HepG2 (cell line): ENCODE results near the gene WNT1. TPM values are rescaled to one million over a fixed set of nuclear protein-coding genes. Genes with fewer than 3 reads are reported as not detected.

Experiments
- GZF1 ChIP-seq: sonication (generic); formaldehyde crosslinking; IDR thresholded peaks from 2 replicates; pipeline ENCODE4 v1.5.1; 2020; ENCODE audit warnings: mild to moderate bottlenecking, missing genetic modification reagents
- HHEX ChIP-seq: IDR thresholded peaks from 2 replicates; pipeline ENCODE4 v1.6.1; 2016; ENCODE audit warnings: control low read depth
- PHF21A ChIP-seq: sonication (generic); formaldehyde crosslinking; IDR thresholded peaks from 2 replicates; pipeline ENCODE4 v1.5.0; 2020; ENCODE audit warnings: mild to moderate bottlenecking, missing genetic modification reagents
- SALL1 ChIP-seq: sonication (generic); formaldehyde crosslinking; IDR thresholded peaks from 2 replicates; pipeline ENCODE4 v1.8.0; 2022; ENCODE audit warnings: mild to moderate bottlenecking, missing genetic modification reagents
- SMAD1 ChIP-seq: sonication (generic); formaldehyde crosslinking; IDR thresholded peaks from 2 replicates; pipeline ENCODE4 v1.4.0; 2020; ENCODE audit warnings: missing genetic modification reagents, low read depth, mild to moderate bottlenecking, borderline replicate concordance
- ZBTB4 ChIP-seq: sonication (generic); formaldehyde crosslinking; IDR thresholded peaks from 2 replicates; pipeline ENCODE4 v1.4.0; 2020; ENCODE audit warnings: missing genetic modification reagents, mild to moderate bottlenecking, borderline replicate concordance
- ZHX2 ChIP-seq, 2 experiments: sonication (generic) in 1 of 2; formaldehyde crosslinking in 1 of 2; IDR thresholded peaks; 2 replicates each; pipeline versions ENCODE4 v1.6.1 to v1.9.0; 2014 to 2022; ENCODE audit warnings: antibody characterized with exemption in 1 of 2, borderline replicate concordance in 1 of 2, inconsistent platforms in 1 of 2, low read depth in 1 of 2, missing genetic modification reagents in 1 of 2
- ZNF138 ChIP-seq: sonication (generic); formaldehyde crosslinking; IDR thresholded peaks from 2 replicates; pipeline ENCODE4 v1.5.0; 2020; ENCODE audit warnings: mild to moderate bottlenecking, low read depth, missing genetic modification reagents
- ZNF646 ChIP-seq: sonication (generic); formaldehyde crosslinking; IDR thresholded peaks from 2 replicates; pipeline ENCODE4 v1.9.0; 2021; ENCODE audit warnings: mild to moderate bottlenecking, missing genetic modification reagents
- polyA plus RNA-seq, 8 experiments: library from polyadenylated mRNA; depleted of rRNA in 3 of 8; stranded (reverse) in 7 of 8; unstranded in 1 of 8; fragments of >200 nt; fragmentation: Illumina TruSeq in 4 of 8; extraction: Trizol in 4 of 8; gene quantifications; 2 replicates each; pipeline versions ENCODE4 v1.2.1 to v1.2.3, GENCODE V29; 2011 to 2016; ENCODE audit warnings: low read depth in 4 of 8, missing spikeins in 1 of 8, mixed read lengths in 1 of 8; ENCODE audit not compliant: insufficient read depth in 1 of 8
- total RNA-seq, 5 experiments: library from RNA; depleted of rRNA; stranded (reverse); fragments of >200 nt; fragmentation: Illumina TruSeq; extraction: Trizol; gene quantifications; 2 replicates each; pipeline ENCODE4 v1.2.3, GENCODE V29; 2016; ENCODE audit warnings: low read depth in 1 of 5
- TF ChIP-seq, protein P1 (sequence below): sonication (generic); formaldehyde crosslinking; IDR thresholded peaks from 2 replicates; pipeline ENCODE4 v1.5.1; 2020; ENCODE audit warnings: mild to moderate bottlenecking, missing genetic modification reagents, moderate library complexity

Gene WNT1
- total and polyA plus RNA-seq, 2 of the 13 experiments (the other 11 are each of a cell fraction or from before 2014, with no cell fraction given): not detected

- TF ChIP-seq ZNF646 (no peak), PHF21A (CRISPR knock-in tag) (peak; percentile 17; the same call in 1 of the 2 replicates), ZBTB4 (no peak), SMAD1 (CRISPR knock-in tag) (no peak), GZF1 (CRISPR knock-in tag) (no peak), SALL1 (CRISPR knock-in tag) (0 out of 2 replicates have a peak, but pooled peaks have one; percentile 5), ZNF138 (CRISPR knock-in tag) (no peak), HHEX (CRISPR knock-in tag) (no peak), ZHX2 (IDR thresholded peaks at IDR 0.05; ENCODE audit: low read depth) (no peak), ZHX2 (CRISPR knock-in tag; IDR thresholded peaks at IDR 0.05; ENCODE audit: borderline replicate concordance) (no peak)
- TF ChIP-seq, protein P1, sequence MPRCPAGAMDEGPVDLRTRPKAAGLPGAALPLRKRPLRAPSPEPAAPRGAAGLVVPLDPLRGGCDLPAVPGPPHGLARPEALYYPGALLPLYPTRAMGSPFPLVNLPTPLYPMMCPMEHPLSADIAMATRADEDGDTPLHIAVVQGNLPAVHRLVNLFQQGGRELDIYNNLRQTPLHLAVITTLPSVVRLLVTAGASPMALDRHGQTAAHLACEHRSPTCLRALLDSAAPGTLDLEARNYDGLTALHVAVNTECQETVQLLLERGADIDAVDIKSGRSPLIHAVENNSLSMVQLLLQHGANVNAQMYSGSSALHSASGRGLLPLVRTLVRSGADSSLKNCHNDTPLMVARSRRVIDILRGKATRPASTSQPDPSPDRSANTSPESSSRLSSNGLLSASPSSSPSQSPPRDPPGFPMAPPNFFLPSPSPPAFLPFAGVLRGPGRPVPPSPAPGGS (CRISPR knock-in tag): peak; percentile 45; the same call in 1 of the 2 replicates
These were observed 1.7 kb downstream of the WNT1 start (continued) for GRCh38 chr12:48979602-48980388.
